ACC112 (cell line): Measurements from ENCODE around the gene EPHA10.

ENCODE experiments used
- H2AFZ ChIP-seq: fragments of 200-600 bp; sonication (generic); one replicate; pipeline ENCODE4 v1.6.0; 2017; ENCODE audit warnings: antibody characterized with exemption, low read length; ENCODE audit not compliant: unreplicated experiment
- H3K27ac ChIP-seq: fragments of 200-600 bp; sonication (generic); 2 replicates; pipeline ENCODE4 v1.5.1; 2014; ENCODE audit warnings: low read depth, mild to moderate bottlenecking, antibody characterized with exemption, low read length, moderate library complexity
- H3K27me3 ChIP-seq: fragments of 200-600 bp; sonication (generic); 2 replicates; pipeline ENCODE4 v1.6.1; 2014; ENCODE audit warnings: mild to moderate bottlenecking, antibody characterized with exemption, low read length, moderate library complexity, mixed read lengths; ENCODE audit not compliant: insufficient read depth
- H3K36me3 ChIP-seq: fragments of 200-600 bp; sonication (generic); 2 replicates; pipeline ENCODE4 v1.6.1; 2016; ENCODE audit warnings: mild to moderate bottlenecking, antibody characterized with exemption, low read length, moderate library complexity, mixed read lengths; ENCODE audit not compliant: insufficient read depth
- H3K4me1 ChIP-seq: fragments of 200-600 bp; sonication (generic); one replicate; pipeline ENCODE4 v1.6.1; 2016; ENCODE audit warnings: low read length, mixed read lengths; ENCODE audit not compliant: insufficient read depth, unreplicated experiment, control insufficient read depth
- H3K4me3 ChIP-seq: fragments of 200-600 bp; sonication (generic); 2 replicates; pipeline ENCODE4 v1.5.1; 2014; ENCODE audit warnings: mild to moderate bottlenecking, low read depth, low read length
- H3K79me2 ChIP-seq: fragments of 200-600 bp; sonication (generic); one replicate; pipeline ENCODE4 v1.6.0; 2016; ENCODE audit warnings: low read length; ENCODE audit not compliant: control insufficient read depth, unreplicated experiment, insufficient read depth

The EPHA10 gene

GRCh38 chr1:37672136-37672870 is 92.6 kb downstream of the EPHA10 start:
- H3K79me2 ChIP-seq = no peaks in the 10 kb centered on the region
- H3K27ac ChIP-seq = no peak overlapping the region
- H3K27me3 ChIP-seq = peaks cover 53% of the 10 kb centered on the region
- H3K36me3 ChIP-seq = no peaks in the 10 kb centered on the region
- no peak overlapping the region for H3K4me3 ChIP-seq
- H3K4me1 ChIP-seq = no peaks in the 10 kb centered on the region
- H2AFZ ChIP-seq = no peak overlapping the region

- no peak overlapping the region for H2AFZ ChIP-seq
- H3K79me2 ChIP-seq = no peaks in the 10 kb centered on the region
- H3K4me1 ChIP-seq = no peaks in the 10 kb centered on the region
- H3K4me3 ChIP-seq = no peak overlapping the region
- peaks cover 59% of the 10 kb centered on the region for H3K27me3 ChIP-seq
- no peak overlapping the region for H3K27ac ChIP-seq
- H3K36me3 ChIP-seq = no peaks in the 10 kb centered on the region
Observed at GRCh38 chr1:37671261-37671660, 93.7 kb downstream of the EPHA10 start.

GRCh38 chr1:37670133-37670532 is 94.8 kb downstream of the EPHA10 start:
- H2AFZ ChIP-seq = no peak overlapping the region
- H3K4me1 ChIP-seq = no peaks in the 10 kb centered on the region
- H3K36me3 ChIP-seq = no peaks in the 10 kb centered on the region
- H3K79me2 ChIP-seq = no peaks in the 10 kb centered on the region
- H3K4me3 ChIP-seq = no peak overlapping the region
- H3K27me3 ChIP-seq = peaks cover 59% of the 10 kb centered on the region
- H3K27ac ChIP-seq = no peak overlapping the region

GRCh38 chr1:37667023-37667671 is 97.8 kb downstream of the EPHA10 start:
- Histone ChIP-seq H3K36me3 (no peaks in the 10 kb centered on the region), H3K27me3 (peaks cover 49% of the 10 kb centered on the region), H3K4me3 (no peak overlapping the region), H3K4me1 (no peaks in the 10 kb centered on the region), H3K27ac (no peak overlapping the region), H3K79me2 (no peaks in the 10 kb centered on the region), H2AFZ (no peak overlapping the region)

GRCh38 chr1:37666241-37666867 is 98.6 kb downstream of the EPHA10 start:
- Histone ChIP-seq H2AFZ (no peak overlapping the region), H3K79me2 (no peaks in the 10 kb centered on the region), H3K36me3 (no peaks in the 10 kb centered on the region), H3K4me1 (no peaks in the 10 kb centered on the region), H3K27ac (no peak overlapping the region), H3K27me3 (peaks cover 41% of the 10 kb centered on the region), H3K4me3 (no peak overlapping the region)
